Activated CD4-positive, CD25-positive, alpha-beta regulatory T cell (primary cell): ENCODE data around the gene ITGA2.

Experiments used
- DNase-seq, 4 experiments: peaks; one replicate each; lab custom pipeline; 2025; lab: John Stamatoyannopoulos, UW

ITGA2 gene

DNA sequence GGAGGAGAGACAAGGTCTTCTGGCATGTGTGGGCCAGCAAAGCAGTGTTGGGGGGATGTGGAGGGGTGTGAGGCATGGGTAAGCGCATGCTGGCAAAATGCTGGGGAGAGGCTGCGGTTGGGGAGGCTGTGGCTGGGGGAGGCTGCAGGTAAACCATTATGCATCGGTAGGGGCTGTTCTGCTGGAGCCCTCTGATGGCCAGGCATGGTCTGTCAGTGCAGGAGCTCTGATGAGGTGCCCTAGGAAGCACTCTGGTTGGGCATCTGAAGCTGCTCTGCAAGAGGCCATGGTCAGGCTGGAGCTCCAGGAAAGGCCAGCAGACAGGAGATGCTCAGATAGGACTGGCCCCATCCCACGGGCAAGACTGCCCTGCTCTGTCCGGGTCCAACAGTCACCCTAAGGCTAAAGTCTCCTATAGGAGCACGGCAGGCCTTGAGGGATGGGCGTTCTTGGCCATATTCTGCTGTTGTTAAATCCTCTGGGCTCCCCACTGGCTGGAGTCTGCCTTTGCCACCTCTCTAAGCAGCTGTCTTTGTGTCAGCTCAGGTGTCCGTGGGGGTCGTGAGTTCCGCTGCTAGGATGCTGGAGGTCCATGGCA lies 28.7 kb downstream of the ITGA2 start:
- DNase-seq: no peak

GRCh38 chr5:53019320-53019719 lies 30.2 kb downstream of the ITGA2 start:
- DNase-seq: no peak

DNA sequence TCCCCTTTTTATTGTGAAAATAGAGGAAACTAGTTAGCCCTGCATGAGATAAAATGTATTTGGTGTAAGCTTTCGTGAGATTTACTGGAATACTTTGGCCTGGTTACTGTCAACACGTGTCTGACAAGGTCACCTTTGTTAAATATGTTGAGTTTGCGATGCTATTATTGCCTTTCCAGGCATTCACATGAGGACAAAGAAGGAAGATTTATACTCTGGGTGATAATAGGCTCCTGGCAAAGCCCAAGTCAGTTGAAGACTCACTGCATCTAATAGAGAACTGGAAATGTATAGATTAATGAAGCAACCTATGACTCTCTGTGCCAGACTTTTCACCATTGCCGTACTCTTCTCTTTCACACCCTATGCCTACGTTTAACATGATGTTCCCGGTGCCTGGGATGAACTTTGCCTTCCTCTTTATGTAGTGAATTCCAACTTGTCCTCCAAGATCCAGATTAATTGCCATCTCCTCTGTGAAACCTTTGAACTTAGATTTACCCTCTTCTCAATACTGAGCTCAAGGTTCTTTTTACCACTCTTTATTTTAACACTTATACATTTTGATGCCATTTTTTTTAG lies 33.9 kb downstream of the ITGA2 start:
- DNase-seq: no peak

DNA sequence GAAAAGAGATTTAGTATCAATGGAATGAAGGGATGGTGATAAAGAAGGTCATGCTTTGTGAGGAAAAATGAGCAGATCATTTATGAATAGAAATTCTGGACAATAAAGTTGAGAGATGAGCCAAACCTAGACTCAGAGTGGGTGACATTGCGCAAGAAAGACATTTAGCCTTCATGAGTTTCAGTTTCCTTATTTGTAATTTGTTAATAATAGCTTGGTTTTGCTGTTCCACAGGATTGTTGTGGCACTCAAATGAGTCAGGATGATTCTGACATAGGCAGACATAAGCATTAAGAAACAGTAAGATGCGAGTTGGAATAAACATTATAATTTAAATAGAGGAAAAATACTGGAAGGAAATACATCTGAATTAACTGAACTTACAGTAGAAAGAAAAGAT lies 34.8 kb downstream of the ITGA2 start:
- no peak for DNase-seq

DNA sequence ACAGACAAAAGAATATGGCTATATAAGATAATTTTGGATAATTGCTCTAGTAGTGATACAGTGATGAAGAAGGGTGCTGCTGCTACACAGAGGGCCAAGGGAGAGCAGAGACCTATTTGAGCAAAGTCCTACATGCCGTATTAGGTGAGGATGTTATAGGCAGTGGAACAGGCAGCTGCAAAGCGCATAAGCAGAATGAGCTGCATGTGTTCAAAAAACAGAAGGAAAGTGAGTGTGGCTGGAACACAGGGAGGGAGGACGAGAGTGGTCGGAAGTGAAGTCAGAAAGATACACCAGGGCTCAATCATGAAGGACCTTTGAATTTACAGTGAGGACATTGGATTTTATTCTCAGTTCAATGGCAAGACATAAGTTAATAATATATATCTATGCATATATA lies 35.4 kb downstream of the ITGA2 start:
- no peak for DNase-seq

GRCh38 chr5:53025487-53025886 lies 36.3 kb downstream of the ITGA2 start:
- no peak for DNase-seq

GRCh38 chr5:53027913-53028312 lies 38.8 kb downstream of the ITGA2 start:
- DNase-seq: no peak

DNA sequence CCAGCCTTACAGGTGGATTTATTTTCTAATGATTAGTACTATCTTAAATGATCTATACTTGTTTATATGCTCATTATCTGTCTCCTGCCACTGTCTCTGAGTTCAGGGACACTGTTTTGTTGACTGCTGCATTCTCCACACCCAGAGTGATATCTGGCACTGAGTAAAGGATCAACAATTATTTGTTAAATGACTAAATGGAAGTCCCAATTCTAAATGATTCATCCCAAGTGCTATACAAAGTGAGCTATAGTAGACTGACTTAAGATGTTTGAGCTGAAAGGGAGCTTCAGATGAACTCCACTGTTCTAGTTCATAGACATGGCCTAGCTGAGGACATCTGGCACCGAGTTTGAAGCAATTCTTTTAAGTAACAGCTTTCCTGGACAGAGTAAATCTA lies 40.5 kb downstream of the ITGA2 start:
- DNase-seq: no peak

- DNase-seq: no peak
These were observed 41.7 kb downstream of the ITGA2 start for GRCh38 chr5:53030893-53031292.

GRCh38 chr5:53031695-53032096 lies 42.5 kb downstream of the ITGA2 start:
- DNase-seq: no peak

- no peak for DNase-seq
These were observed 43.0 kb downstream of the ITGA2 start for GRCh38 chr5:53032188-53032587.

DNA sequence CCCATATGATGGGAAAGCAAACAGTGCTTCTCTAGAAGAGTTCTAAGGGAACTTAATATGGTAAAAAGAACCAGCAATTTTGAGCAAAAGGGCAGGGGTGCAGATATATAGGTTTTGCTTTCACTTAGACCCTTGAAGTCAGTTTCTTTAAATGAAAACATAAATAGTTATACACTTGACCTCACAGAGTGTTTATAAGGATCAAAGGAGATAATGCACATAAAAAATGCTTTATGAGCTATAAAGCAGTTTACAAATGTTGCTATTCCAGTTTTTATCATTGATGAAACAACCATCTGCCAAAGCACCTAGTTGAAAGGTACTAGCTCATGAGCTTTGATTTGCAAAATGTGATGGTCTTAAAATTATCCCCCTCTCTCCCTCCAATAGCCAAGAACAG lies 45.7 kb downstream of the ITGA2 start:
- no peak for DNase-seq

GRCh38 chr5:53035868-53036381 lies 46.8 kb downstream of the ITGA2 start:
- no peak for DNase-seq

GRCh38 chr5:53037141-53037859 lies 48.1 kb downstream of the ITGA2 start:
- no peak for DNase-seq

DNA sequence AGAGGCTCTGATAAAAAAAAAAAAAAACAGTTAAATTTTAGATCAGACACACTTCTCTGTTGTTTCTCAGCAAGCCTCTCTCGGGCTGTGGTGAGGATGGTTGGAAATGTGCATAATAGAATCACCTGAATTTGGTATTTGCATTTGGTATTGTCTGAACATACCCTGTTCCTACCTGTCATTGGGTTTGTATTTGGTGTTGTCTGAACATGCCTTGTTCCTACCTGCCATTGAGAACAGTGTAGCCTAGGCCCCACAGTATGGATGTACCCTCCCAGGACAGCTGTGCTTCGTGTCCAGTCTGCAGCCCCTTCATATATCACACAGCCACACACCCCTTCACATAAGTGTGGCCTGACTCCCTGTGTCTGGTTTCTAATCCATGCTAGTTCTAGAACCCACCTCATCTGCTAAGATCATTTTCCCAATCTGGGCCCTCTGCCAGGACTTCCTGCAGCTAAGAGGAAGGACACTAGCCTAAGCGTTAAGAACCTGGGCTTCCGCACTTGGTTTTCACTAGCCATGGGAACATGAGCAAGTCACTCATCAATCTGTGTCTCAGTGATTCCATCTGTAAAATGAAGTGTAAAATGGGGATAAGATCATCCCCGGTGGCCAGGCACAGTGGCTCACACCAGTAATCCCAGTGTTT lies 49.2 kb downstream of the ITGA2 start:
- DNase-seq: no peak

DNA sequence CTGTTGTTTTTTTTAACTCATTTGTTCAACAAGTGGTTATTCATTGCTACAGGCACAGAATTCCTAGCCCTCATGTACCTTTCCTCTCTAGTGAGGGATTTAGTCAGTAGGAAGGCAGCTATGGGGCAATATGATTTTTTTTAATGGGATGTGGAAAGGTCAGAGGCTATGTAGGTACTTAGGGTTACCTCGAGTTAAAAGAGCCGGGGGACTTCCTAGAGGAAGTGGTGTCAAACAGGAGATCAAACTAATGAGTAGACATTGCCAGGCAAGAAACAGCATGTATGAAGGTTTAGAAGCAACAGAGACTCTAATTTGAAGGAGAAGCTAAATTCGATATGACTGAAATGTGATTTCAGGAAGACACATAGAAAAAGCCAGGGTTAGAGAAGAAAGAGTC lies 50.7 kb downstream of the ITGA2 start:
- DNase-seq: no peak

GRCh38 chr5:53041071-53041692 lies 52.0 kb downstream of the ITGA2 start:
- no peak for DNase-seq

DNA sequence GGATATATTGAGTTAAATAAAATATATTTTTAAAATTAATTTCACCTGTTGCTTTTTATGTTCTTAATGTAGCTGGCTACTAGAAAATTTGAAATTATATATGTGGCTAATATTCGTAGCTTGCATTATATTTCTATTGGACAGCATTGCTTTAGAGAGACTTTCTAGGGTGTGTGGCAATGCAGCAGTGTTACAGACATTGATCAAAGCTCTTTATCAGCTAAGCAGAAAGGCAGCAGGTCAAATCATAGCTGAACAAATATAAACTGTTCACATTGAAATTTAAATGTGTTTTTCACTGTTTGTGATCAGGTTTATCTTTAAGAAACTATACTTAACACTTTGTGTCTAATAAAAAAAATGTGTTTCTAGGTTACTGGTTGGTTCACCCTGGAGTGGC lies 52.6 kb downstream of the ITGA2 start:
- no peak for DNase-seq

- no peak for DNase-seq
These were observed 56.1 kb downstream of the ITGA2 start for GRCh38 chr5:53045263-53045662.

DNA sequence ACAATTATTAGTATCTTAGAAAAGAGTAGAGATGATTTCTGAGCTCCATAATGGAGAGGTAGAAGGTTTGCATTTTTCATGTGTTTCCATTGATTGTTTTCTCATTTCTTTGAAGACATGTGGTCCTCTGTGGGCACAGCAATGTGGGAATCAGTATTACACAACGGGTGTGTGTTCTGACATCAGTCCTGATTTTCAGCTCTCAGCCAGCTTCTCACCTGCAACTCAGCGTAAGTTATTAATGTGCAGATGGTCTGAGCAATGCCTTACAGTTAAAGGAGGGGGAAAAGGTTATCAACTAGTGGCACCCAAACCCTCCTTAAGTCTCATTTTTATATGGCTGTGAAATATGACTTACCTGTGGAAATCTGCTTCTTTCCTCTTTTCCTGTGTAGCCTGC lies 59.1 kb downstream of the ITGA2 start:
- DNase-seq: no peak

GRCh38 chr5:53052499-53052898 lies 63.3 kb downstream of the ITGA2 start:
- no peak for DNase-seq

DNA sequence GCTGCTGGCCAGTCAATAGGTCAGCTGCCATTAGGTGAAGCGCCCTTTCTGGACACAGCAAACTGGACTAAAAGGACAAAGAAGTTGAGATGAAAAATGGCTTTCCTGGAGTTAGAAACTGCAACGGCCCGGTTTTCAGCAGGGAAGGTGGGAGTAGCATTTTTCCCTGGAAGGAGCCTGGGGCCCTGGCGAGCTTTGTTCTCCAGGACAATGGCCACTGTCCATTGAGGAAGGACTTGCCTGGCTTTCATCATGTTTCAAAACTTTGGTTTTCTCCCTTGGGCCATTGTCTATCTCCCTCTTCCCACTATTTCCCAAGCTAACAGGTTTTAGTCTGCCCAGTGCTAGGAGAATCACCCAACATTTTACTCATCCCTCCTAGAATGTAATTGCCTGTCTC lies 64.2 kb downstream of the ITGA2 start:
- DNase-seq: no peak

DNA sequence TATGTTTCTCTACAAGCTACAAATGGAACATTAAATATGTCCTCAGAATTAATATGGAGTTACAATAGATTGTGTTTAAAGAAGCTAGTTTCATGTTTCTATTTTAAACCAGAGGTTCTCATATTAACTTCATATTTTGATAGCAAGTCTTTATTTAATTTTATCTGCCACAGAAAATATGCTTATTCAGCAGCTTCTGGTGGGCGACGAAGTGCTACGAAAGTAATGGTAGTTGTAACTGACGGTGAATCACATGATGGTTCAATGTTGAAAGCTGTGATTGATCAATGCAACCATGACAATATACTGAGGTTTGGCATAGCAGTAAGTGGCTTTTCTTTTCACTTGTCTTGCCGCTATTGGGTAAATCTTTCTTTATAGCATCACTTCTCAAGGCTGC lies 66.2 kb downstream of the ITGA2 start:
- no peak for DNase-seq
